Endodermal cell (in vitro differentiated cells): Measurements from ENCODE around the gene LCAT. TPM values are rescaled to one million over a fixed set of nuclear protein-coding genes. Genes with fewer than 3 reads are reported as not detected.

Experiments used
- DNase-seq: peaks from one replicate; pipeline ENCODE4 v3.0.0-alpha.2; 2017
- H3K27ac ChIP-seq: 2 replicates; pipeline ENCODE4 v1.5.1; 2013; ENCODE audit warnings: mild to moderate bottlenecking, low read depth, low read length, moderate library complexity
- H3K27me3 ChIP-seq: 2 replicates; pipeline ENCODE4 v1.6.1; 2013; ENCODE audit warnings: mild to moderate bottlenecking, low read length, moderate library complexity; ENCODE audit not compliant: insufficient read depth, control insufficient read depth, poor library complexity, severe bottlenecking
- H3K36me3 ChIP-seq: 2 replicates; pipeline ENCODE4 v1.7.0; 2013; ENCODE audit warnings: mild to moderate bottlenecking, low read length, moderate library complexity; ENCODE audit not compliant: control insufficient read depth, insufficient read depth
- H3K4me1 ChIP-seq: one replicate; pipeline ENCODE4 v1.7.0; 2013; ENCODE audit warnings: low read length; ENCODE audit not compliant: control insufficient read depth, insufficient read depth
- H3K4me3 ChIP-seq: 2 replicates; pipeline ENCODE4 v1.5.1; 2013; ENCODE audit warnings: mild to moderate bottlenecking, low read length, moderate library complexity
- H3K9ac ChIP-seq: 2 replicates; pipeline ENCODE4 v1.6.1; 2013; ENCODE audit warnings: mild to moderate bottlenecking, low read length, moderate library complexity; ENCODE audit not compliant: poor library complexity, severe bottlenecking; ENCODE audit errors: extremely low read depth
- H3K9me3 ChIP-seq: 2 replicates; pipeline ENCODE4 v1.6.1; 2013; ENCODE audit warnings: mild to moderate bottlenecking, low read length, moderate library complexity; ENCODE audit not compliant: control insufficient read depth
- H3K27ac Mint-ChIP-seq: 2 replicates; pipeline ENCODE4 v1.8.0; 2020; ENCODE audit warnings: mixed read lengths
- H3K27me3 Mint-ChIP-seq: 2 replicates; pipeline ENCODE4 v1.8.0; 2021; ENCODE audit warnings: mild to moderate bottlenecking, mixed read lengths; ENCODE audit not compliant: insufficient read depth
- H3K36me3 Mint-ChIP-seq: 2 replicates; pipeline ENCODE4 v1.8.0; 2020; ENCODE audit warnings: low read depth, mixed read lengths
- H3K4me1 Mint-ChIP-seq: 2 replicates; pipeline ENCODE4 v1.8.0; 2020; ENCODE audit warnings: mixed read lengths
- H3K4me3 Mint-ChIP-seq: 2 replicates; pipeline ENCODE4 v1.8.0; 2020; ENCODE audit warnings: mild to moderate bottlenecking, moderate library complexity, mixed read lengths
- H3K9me3 Mint-ChIP-seq: 2 replicates; pipeline ENCODE4 v1.8.0; 2020; ENCODE audit warnings: mild to moderate bottlenecking, mixed read lengths
- WGBS, 2 experiments: methylation state at CpG; one replicate each; pipeline versions ENCODE4 v1.1.5 to v1.1.7; 2013; ENCODE audit warnings: missing lambda C conversion rate in 2 of 2, mixed read lengths in 1 of 2; ENCODE audit not compliant: insufficient coverage in 1 of 2, insufficient read length in 1 of 2; 5-methylcytosine and 5-hydroxymethylcytosine counted together
- total RNA-seq, 2 donors: library from RNA; stranded (reverse); fragmentation: NEBNext Ultra II Directional in 1 of 2; extraction: Animal tissue kit (Norgen Biotek cat#: 25700) in 1 of 2; gene quantifications; 2 replicates in 1 of 2; 3 replicates in 1 of 2; pipeline ENCODE4 v1.2.1, GENCODE V29; 2021
- TF ChIP-seq, protein P1 (sequence below): fragments of 200-600 bp; sonication (generic); conservative IDR thresholded peaks from 2 replicates; pipeline ENCODE4 v1.5.0; 2021; ENCODE audit warnings: antibody characterized with exemption, mild to moderate bottlenecking

Gene LCAT
- total RNA-seq, 2 donors from 2014 or later, result 8.4 to 14.3 TPM

DNA sequence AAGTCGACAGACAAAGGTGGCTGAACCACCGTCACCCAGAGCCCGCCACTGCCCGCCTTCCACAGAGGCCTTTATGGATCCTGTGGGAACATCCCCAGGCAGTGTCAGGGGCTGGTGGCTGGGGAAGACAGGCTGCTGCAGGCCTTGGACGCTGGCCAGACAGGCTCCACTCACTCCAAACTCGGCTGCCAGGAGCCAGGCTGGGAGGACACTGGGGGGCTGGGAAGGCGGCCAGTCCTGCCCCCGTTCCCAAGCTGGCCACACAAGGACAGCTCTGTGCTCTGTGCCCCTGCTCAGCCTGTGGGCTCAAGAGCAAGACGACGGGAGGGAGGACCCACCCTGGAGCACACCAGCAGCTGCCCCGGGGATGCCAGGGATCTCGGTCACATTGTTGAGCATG lies 7.6 kb upstream of the LCAT start:
- H3K36me3 Mint-ChIP-seq, result peaks cover 30% of the 10 kb centered on the region
- Histone ChIP-seq H3K27ac (no peak overlapping the region), H3K36me3 (peaks cover 35% of the 10 kb centered on the region), H3K4me1 (no peaks in the 10 kb centered on the region), H3K27me3 (no peaks in the 10 kb centered on the region), H3K9me3 (no peaks in the 10 kb centered on the region), H3K9ac (no peak overlapping the region), H3K4me3 (no peak overlapping the region)
- 94 to 98% methylated on average over 8 to 12 of the region's 12 CpGs for WGBS, 2 experiments
- no peak overlapping the region for H3K4me3 Mint-ChIP-seq
- no peak for DNase-seq
- H3K27ac Mint-ChIP-seq, result no peak overlapping the region
- H3K27me3 Mint-ChIP-seq, result no peaks in the 10 kb centered on the region
- TF ChIP-seq, protein P1, sequence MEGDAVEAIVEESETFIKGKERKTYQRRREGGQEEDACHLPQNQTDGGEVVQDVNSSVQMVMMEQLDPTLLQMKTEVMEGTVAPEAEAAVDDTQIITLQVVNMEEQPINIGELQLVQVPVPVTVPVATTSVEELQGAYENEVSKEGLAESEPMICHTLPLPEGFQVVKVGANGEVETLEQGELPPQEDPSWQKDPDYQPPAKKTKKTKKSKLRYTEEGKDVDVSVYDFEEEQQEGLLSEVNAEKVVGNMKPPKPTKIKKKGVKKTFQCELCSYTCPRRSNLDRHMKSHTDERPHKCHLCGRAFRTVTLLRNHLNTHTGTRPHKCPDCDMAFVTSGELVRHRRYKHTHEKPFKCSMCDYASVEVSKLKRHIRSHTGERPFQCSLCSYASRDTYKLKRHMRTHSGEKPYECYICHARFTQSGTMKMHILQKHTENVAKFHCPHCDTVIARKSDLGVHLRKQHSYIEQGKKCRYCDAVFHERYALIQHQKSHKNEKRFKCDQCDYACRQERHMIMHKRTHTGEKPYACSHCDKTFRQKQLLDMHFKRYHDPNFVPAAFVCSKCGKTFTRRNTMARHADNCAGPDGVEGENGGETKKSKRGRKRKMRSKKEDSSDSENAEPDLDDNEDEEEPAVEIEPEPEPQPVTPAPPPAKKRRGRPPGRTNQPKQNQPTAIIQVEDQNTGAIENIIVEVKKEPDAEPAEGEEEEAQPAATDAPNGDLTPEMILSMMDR, result no peak
- H3K4me1 Mint-ChIP-seq, result no peaks in the 10 kb centered on the region
- H3K9me3 Mint-ChIP-seq, result no peaks in the 10 kb centered on the region

DNA sequence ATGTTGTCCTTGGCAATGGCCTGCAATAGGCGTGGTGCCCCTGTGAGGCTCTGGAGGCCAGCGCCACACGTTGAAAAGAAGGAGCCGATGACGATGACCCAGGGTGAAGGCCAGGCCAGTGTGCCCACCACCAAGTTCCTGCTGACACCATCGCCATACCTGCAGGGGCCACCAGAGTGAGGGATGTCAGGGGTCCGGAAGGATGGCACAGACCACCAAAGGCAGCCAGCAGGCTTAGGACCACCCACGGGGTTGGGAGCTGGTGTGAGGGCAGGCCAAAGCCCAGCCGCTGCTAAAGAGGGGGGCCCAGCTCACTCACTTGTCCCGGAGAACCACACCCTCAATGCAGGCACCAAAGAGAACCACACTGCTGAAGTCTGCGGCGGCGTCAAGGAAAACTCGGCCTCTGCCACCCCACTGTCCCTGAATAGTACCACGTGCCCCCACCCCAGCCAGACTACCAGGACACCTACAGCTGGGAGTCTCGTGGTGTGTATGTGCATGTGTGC lies 6.5 kb upstream of the LCAT start:
- no peak overlapping the region for H3K4me3 ChIP-seq
- H3K4me1 ChIP-seq, result no peaks in the 10 kb centered on the region
- Mint-ChIP-seq H3K9me3 (no peaks in the 10 kb centered on the region), H3K36me3 (peaks cover 40% of the 10 kb centered on the region), H3K27me3 (no peaks in the 10 kb centered on the region), H3K4me3 (no peak overlapping the region), H3K27ac (no peak overlapping the region), H3K4me1 (no peaks in the 10 kb centered on the region)
- no peaks in the 10 kb centered on the region for H3K27me3 ChIP-seq
- peaks cover 40% of the 10 kb centered on the region for H3K36me3 ChIP-seq
- H3K27ac ChIP-seq, result no peak overlapping the region
- no peak for DNase-seq
- TF ChIP-seq, protein P1, result no peak
- 95 to 96% methylated on average over 12 to 15 of the region's 16 CpGs for WGBS, 2 experiments
- H3K9me3 ChIP-seq, result no peaks in the 10 kb centered on the region
- H3K9ac ChIP-seq, result no peak overlapping the region

DNA sequence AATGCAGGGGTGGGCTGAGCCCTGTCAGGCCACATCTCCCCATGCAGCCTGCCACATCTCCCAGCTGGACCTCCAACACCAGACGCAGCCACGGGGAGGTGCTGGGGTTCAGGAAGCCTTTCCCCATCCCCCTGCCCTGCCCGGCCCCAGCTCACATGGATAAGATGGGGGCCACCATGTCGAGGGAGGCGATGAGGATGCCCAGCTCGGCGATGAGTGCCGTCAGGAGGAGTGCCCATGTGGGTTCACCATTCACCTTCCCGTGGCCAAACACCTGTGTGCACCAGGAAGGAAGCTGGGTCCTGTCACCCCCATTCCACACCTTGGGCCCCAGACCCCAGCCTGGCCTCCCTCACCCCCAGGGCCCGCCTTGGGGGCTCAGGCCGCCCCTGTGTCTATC lies 5.7 kb upstream of the LCAT start:
- Mint-ChIP-seq H3K4me1 (no peaks in the 10 kb centered on the region), H3K9me3 (no peaks in the 10 kb centered on the region), H3K27ac (no peak overlapping the region), H3K36me3 (peaks cover 38% of the 10 kb centered on the region), H3K4me3 (no peak overlapping the region), H3K27me3 (no peaks in the 10 kb centered on the region)
- Histone ChIP-seq H3K27me3 (no peaks in the 10 kb centered on the region), H3K9me3 (no peaks in the 10 kb centered on the region), H3K4me1 (no peaks in the 10 kb centered on the region), H3K27ac (no peak overlapping the region), H3K36me3 (peaks cover 38% of the 10 kb centered on the region), H3K9ac (no peak overlapping the region), H3K4me3 (no peak overlapping the region)
- DNase-seq, result no peak
- WGBS, 2 experiments, result 95 to 96% methylated on average over 9 to 11 of the region's 11 CpGs
- TF ChIP-seq, protein P1, result no peak
